Esophagus squamous epithelium (tissue), 4 donors: Measurements from ENCODE around the gene ISG20.

Source experiments
- CTCF ChIP-seq, 6 experiments: fragments of 450-650 bp in 4 of 6; fragments of 200-600 bp in 2 of 6; sonication (generic) in 2 of 6; IDR thresholded peaks; one replicate each; pipeline ENCODE4 v1.5.1; 2016 to 2019; ENCODE audit warnings: antibody characterized with exemption in 6 of 6, mild to moderate bottlenecking in 4 of 6, moderate library complexity in 4 of 6
- POLR2A ChIP-seq, 4 donors: fragments of 450-650 bp; IDR thresholded peaks; one replicate each; pipeline ENCODE4 v1.6.1; 2017; ENCODE audit warnings: antibody characterized with exemption in 4 of 4, mild to moderate bottlenecking in 4 of 4, moderate library complexity in 3 of 4

- TF ChIP-seq CTCF (IDR thresholded peaks at IDR 0.05): no peak
- TF ChIP-seq POLR2A (IDR thresholded peaks at IDR 0.05): no peak
These were observed 8.1 kb downstream of the ISG20 start for GRCh38 chr15:88646951-88647350.
